ENCODE measurements around the gene AKAP10.

Gene AKAP10

GRCh38 chr17:19883537-19884215, 94.0 kb downstream of the AKAP10 start:
- Histone ChIP-seq H3K4me1 (no peaks in the 10 kb centered on the region), H3K27me3 (no peaks in the 10 kb centered on the region), H3K9me3 (no peaks in the 10 kb centered on the region), H3K4me3 (ENCODE audit: low read depth, low read length) (no peak overlapping the region), H3K36me3 (no peaks in the 10 kb centered on the region)
- DNase-seq, result no peak
- TF ChIP-seq, protein P1, sequence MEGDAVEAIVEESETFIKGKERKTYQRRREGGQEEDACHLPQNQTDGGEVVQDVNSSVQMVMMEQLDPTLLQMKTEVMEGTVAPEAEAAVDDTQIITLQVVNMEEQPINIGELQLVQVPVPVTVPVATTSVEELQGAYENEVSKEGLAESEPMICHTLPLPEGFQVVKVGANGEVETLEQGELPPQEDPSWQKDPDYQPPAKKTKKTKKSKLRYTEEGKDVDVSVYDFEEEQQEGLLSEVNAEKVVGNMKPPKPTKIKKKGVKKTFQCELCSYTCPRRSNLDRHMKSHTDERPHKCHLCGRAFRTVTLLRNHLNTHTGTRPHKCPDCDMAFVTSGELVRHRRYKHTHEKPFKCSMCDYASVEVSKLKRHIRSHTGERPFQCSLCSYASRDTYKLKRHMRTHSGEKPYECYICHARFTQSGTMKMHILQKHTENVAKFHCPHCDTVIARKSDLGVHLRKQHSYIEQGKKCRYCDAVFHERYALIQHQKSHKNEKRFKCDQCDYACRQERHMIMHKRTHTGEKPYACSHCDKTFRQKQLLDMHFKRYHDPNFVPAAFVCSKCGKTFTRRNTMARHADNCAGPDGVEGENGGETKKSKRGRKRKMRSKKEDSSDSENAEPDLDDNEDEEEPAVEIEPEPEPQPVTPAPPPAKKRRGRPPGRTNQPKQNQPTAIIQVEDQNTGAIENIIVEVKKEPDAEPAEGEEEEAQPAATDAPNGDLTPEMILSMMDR (IDR thresholded peaks at IDR 0.05; ENCODE audit: low read depth, low read length), result no peak

DNA sequence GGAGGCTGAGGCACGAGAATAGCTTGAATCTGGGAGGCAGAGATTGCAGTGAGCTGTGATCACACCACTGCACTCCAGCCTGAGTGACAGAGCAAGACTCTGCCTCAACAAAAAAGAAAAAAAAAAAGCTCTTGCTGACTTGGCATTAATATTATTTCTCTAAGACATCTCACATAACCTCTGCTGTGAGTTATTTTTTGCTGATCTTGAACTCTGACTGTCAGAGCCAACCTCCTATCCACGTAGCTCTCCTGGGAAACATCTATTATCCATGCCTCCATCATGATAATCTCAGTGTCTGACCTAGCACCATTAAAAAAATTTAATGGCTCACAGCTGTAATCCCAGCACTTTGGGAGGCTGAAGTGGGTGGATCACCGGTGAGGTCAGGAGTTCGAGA, 97.2 kb downstream of the AKAP10 start:
- Histone ChIP-seq H3K27me3 (no peaks in the 10 kb centered on the region), H3K36me3 (no peaks in the 10 kb centered on the region), H3K9me3 (no peaks in the 10 kb centered on the region), H3K4me1 (no peaks in the 10 kb centered on the region), H3K4me3 (ENCODE audit: low read depth, low read length) (no peak overlapping the region)
- no peak for DNase-seq
- TF ChIP-seq, protein P1 (IDR thresholded peaks at IDR 0.05; ENCODE audit: low read depth, low read length), result no peak

DNA sequence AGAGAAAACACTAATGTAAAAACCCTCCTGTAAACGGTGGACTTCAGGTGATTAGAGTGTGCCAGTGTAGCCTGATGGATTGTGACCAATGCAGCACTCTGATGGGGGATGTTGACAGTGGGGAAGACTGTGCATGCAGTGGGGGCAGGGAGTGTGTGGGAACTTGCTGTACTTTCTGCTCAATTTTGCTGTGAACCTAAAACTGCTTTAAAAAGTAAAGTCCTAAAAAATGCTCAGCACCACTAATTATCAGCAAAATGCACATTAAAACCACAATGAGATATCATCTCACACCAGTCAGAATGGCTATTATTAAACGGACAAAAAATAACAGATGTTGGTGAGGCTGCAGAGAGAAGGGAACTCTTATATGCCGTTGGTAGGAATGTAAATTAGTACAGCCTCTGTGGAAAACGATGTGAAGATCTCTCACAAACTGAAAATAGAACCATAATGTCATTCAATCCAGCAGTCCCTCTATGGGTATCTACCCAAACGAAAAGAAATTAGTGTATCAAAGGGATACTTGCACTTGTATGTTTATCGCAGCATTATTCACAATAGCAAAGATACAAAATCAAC, 100.2 kb downstream of the AKAP10 start:
- H3K9me3 ChIP-seq, result no peaks in the 10 kb centered on the region
- H3K36me3 ChIP-seq, result no peaks in the 10 kb centered on the region
- no peak for DNase-seq
- no peaks in the 10 kb centered on the region for H3K27me3 ChIP-seq
- TF ChIP-seq, protein P1 (IDR thresholded peaks at IDR 0.05; ENCODE audit: low read depth, low read length), result no peak
- H3K4me3 ChIP-seq (ENCODE audit: low read depth, low read length), result no peak overlapping the region
- H3K4me1 ChIP-seq, result no peaks in the 10 kb centered on the region

DNA sequence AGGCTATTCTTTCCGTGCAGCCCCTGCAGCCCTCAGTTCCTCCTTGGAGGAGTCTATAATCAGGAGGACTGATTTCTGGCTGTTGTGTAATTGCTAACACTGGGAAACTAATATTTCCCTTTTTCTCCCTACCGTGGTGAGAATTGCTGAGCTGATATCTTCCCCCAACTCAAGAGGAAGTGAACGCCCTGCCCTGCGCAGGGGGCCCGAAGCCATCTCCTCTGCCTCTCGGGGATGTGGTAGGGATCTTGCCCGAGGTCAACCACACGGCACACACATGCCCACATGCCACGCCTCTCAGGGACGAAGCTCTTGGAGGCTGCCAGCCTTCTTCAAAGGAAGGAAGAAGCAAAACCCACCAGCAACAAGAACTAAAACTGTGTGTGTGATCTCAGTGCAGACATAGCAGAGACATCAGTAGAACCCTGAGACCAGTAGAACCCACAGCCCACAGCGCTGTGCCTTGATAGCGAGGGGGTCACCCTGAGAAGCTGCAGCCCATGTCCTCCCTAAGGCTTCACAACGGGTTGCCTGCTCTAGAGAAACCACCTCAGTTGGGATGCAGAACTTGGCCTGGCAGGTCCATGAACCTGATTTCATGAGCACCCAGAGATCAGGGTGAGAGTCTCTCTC, 101.0 kb downstream of the AKAP10 start:
- H3K27me3 ChIP-seq, result no peaks in the 10 kb centered on the region
- no peaks in the 10 kb centered on the region for H3K4me1 ChIP-seq
- no peak overlapping the region for H3K4me3 ChIP-seq (ENCODE audit: low read depth, low read length)
- no peaks in the 10 kb centered on the region for H3K9me3 ChIP-seq
- H3K36me3 ChIP-seq, result no peaks in the 10 kb centered on the region
- TF ChIP-seq, protein P1 (IDR thresholded peaks at IDR 0.05; ENCODE audit: low read depth, low read length), result no peak
- DNase-seq, result no peak

DNA sequence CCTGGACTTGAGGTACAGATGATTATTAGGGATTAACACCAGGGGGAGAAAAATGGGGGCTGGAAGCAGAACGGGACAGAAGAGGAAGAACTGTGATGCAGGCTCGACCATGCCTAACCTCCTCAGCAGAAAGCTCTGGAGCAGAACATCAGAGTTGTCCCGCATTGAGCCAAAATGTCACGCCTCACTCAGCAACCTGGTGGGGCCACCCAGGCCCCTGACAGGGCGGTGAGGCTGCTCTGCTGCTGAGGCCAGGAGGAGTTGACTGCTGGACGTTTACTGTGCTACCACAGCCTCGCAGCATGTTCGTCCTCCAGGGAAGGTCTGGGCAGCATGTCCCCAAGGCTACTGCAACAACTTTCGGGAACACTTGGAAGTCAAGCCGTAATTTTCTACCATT, 103.4 kb downstream of the AKAP10 start:
- no peak for DNase-seq
- no peaks in the 10 kb centered on the region for H3K27me3 ChIP-seq
- H3K36me3 ChIP-seq, result no peaks in the 10 kb centered on the region
- TF ChIP-seq, protein P1 (IDR thresholded peaks at IDR 0.05; ENCODE audit: low read depth, low read length), result no peak
- H3K4me1 ChIP-seq, result no peaks in the 10 kb centered on the region
- no peak overlapping the region for H3K4me3 ChIP-seq (ENCODE audit: low read depth, low read length)
- no peaks in the 10 kb centered on the region for H3K9me3 ChIP-seq

DNA sequence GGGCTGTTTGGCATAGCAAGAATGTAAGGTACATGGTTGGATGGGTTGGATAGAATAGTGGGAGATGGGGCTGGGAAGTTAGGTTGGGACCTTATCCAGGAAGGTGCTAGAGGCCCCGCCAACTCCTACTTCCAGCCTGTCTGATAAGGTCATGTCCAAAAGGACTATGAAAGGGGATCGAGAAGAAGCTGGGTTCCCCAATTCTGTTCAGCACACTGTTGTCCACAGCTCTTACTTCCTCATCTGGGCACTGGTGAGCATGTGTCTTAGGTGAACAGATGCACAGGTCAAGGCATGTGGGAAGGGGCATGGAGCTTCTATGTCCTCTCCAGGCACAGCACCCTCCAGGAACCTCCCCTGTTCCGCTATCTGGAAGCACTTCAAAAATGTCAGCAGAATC, 104.3 kb downstream of the AKAP10 start:
- no peaks in the 10 kb centered on the region for H3K4me1 ChIP-seq
- H3K36me3 ChIP-seq, result no peaks in the 10 kb centered on the region
- H3K9me3 ChIP-seq, result no peaks in the 10 kb centered on the region
- TF ChIP-seq, protein P1 (IDR thresholded peaks at IDR 0.05; ENCODE audit: low read depth, low read length), result no peak
- no peak overlapping the region for H3K4me3 ChIP-seq (ENCODE audit: low read depth, low read length)
- no peak for DNase-seq
- H3K27me3 ChIP-seq, result no peaks in the 10 kb centered on the region
